CD14-positive monocyte (primary cell): ENCODE data around the gene AQP4. TPM values are rescaled to one million over a fixed set of nuclear protein-coding genes. Genes with fewer than 3 reads are reported as not detected.
A peak's percentile ranks its signal among the peaks of the same experiment; 100 is the strongest.

Experiments used
- DNase-seq, 3 donors: peaks; one replicate each; pipeline ENCODE4 v3.0.0-alpha.2; 2011 to 2022
- H2AFZ ChIP-seq: 2 replicates; pipeline ENCODE4 v1.6.0; 2012; ENCODE audit warnings: mild to moderate bottlenecking, low read depth, low read length, inconsistent platforms; ENCODE audit not compliant: insufficient read depth, poor library complexity, severe bottlenecking
- H3K27ac ChIP-seq, 2 donors: 1 replicate in 1 of 2; 2 replicates in 1 of 2; pipeline ENCODE4 v1.5.1; 2012 to 2013; ENCODE audit warnings: low read length in 2 of 2, control low read depth in 1 of 2, inconsistent platforms in 1 of 2, low read depth in 1 of 2, mild to moderate bottlenecking in 1 of 2
- H3K27me3 ChIP-seq, 2 donors: one replicate each; pipeline versions ENCODE4 v1.6.0 to v1.6.1; 2011 to 2013; ENCODE audit warnings: low read length in 2 of 2; ENCODE audit not compliant: control insufficient read depth in 2 of 2, insufficient read depth in 2 of 2
- H3K36me3 ChIP-seq, 2 donors: replicated peaks in 1 of 2; 1 replicate in 1 of 2; 2 replicates in 1 of 2; pipeline versions ENCODE4 v1.5.1 to v1.6.1; 2012 to 2013; ENCODE audit warnings: low read length in 2 of 2, control low read depth in 1 of 2, inconsistent platforms in 1 of 2, mild to moderate bottlenecking in 1 of 2; ENCODE audit not compliant: insufficient read depth in 2 of 2, control insufficient read depth in 1 of 2
- H3K4me1 ChIP-seq, 2 donors: 1 replicate in 1 of 2; 2 replicates in 1 of 2; pipeline versions ENCODE4 v1.5.1 to v1.6.1; 2012 to 2013; ENCODE audit warnings: low read length in 2 of 2, control low read depth in 1 of 2, inconsistent platforms in 1 of 2, mild to moderate bottlenecking in 1 of 2, moderate library complexity in 1 of 2; ENCODE audit not compliant: insufficient read depth in 2 of 2, control insufficient read depth in 1 of 2
- H3K4me2 ChIP-seq: replicated peaks from 2 replicates; pipeline ENCODE3; 2012; ENCODE audit warnings: low read length, moderate library complexity, mild to moderate bottlenecking; ENCODE audit not compliant: poor library complexity, severe bottlenecking; ENCODE audit errors: extremely low read depth
- H3K4me3 ChIP-seq, 3 experiments: fragments of 200-600 bp in 1 of 3; sonication (generic) in 1 of 3; replicated peaks in 1 of 3; 1 replicate in 2 of 3; 2 replicates in 1 of 3; pipeline ENCODE4 v1.5.1; 2011 to 2013; ENCODE audit warnings: low read length in 3 of 3, mild to moderate bottlenecking in 3 of 3, control low read depth in 2 of 3, low read depth in 2 of 3, inconsistent platforms in 1 of 3, moderate library complexity in 1 of 3
- H3K79me2 ChIP-seq: 2 replicates; pipeline ENCODE4 v1.6.0; 2012; ENCODE audit warnings: mild to moderate bottlenecking, control low read depth, inconsistent platforms, low read length, moderate library complexity; ENCODE audit not compliant: insufficient read depth
- H3K9ac ChIP-seq: 2 replicates; pipeline ENCODE4 v1.6.0; 2017; ENCODE audit warnings: low read length, mild to moderate bottlenecking; ENCODE audit not compliant: insufficient read depth, poor library complexity, severe bottlenecking
- H3K9me3 ChIP-seq, 2 donors: replicated peaks in 1 of 2; 1 replicate in 1 of 2; 2 replicates in 1 of 2; pipeline versions ENCODE4 v1.5.1 to v1.6.1; 2012 to 2013; ENCODE audit warnings: low read length in 2 of 2, control low read depth in 1 of 2; ENCODE audit not compliant: control insufficient read depth in 1 of 2, insufficient read depth in 1 of 2
- H4K20me1 ChIP-seq: 2 replicates; pipeline ENCODE4 v1.6.0; 2012; ENCODE audit warnings: mild to moderate bottlenecking, low read length, control low read depth, moderate library complexity; ENCODE audit not compliant: insufficient read depth
- H3K27ac Mint-ChIP-seq, 7 donors: one replicate each; pipeline ENCODE4 v1.8.0; 2020; ENCODE audit warnings: mild to moderate bottlenecking in 7 of 7, mixed read lengths in 7 of 7, moderate library complexity in 6 of 7, inconsistent platforms in 2 of 7
- H3K27me3 Mint-ChIP-seq, 3 donors: one replicate each; pipeline ENCODE4 v1.8.0; 2021 to 2022; ENCODE audit warnings: low read depth in 3 of 3, mild to moderate bottlenecking in 3 of 3, mixed read lengths in 3 of 3, moderate library complexity in 3 of 3, inconsistent platforms in 1 of 3
- H3K36me3 Mint-ChIP-seq, 2 donors: one replicate each; pipeline ENCODE4 v1.8.0; 2020; ENCODE audit warnings: mixed read lengths in 2 of 2, inconsistent platforms in 1 of 2, mild to moderate bottlenecking in 1 of 2
- H3K4me1 Mint-ChIP-seq: one replicate; pipeline ENCODE4 v1.8.0; 2020; ENCODE audit warnings: mild to moderate bottlenecking, mixed read lengths
- H3K4me3 Mint-ChIP-seq, 2 donors: one replicate each; pipeline ENCODE4 v1.8.0; 2020; ENCODE audit warnings: mild to moderate bottlenecking in 2 of 2, mixed read lengths in 2 of 2, moderate library complexity in 1 of 2
- H3K9me3 Mint-ChIP-seq, 7 donors: one replicate each; pipeline ENCODE4 v1.8.0; 2020 to 2022; ENCODE audit warnings: mixed read lengths in 7 of 7, mild to moderate bottlenecking in 6 of 7, moderate library complexity in 6 of 7, inconsistent platforms in 2 of 7
- CTCF ChIP-seq: fragments of 200-600 bp; IDR thresholded peaks from one replicate; pipeline ENCODE4 v1.8.0; 2022; ENCODE audit warnings: antibody characterized with exemption, mild to moderate bottlenecking
- WGBS: methylation state at CpG from one replicate; pipeline ENCODE4 v1.1.5; 2013; ENCODE audit warnings: missing lambda C conversion rate; ENCODE audit not compliant: insufficient coverage; 5-methylcytosine and 5-hydroxymethylcytosine counted together
- intact Hi-C, 2 donors: fragments of 100-400 bp; cut with micrococcal nuclease; formaldehyde crosslinking; loops; one replicate each; pipeline versions ENCODE4 v1.15.0 to v1.15.1; 2023
- polyA plus RNA-seq, 3 donors: library from polyadenylated mRNA; depleted of rRNA in 1 of 3; unstranded in 2 of 3; stranded (reverse) in 1 of 3; fragments of 300-500 nt in 2 of 3; fragments of >200 nt in 1 of 3; fragmentation: Illumina TruSeq in 2 of 3; gene quantifications; 1 replicate in 2 of 3; 2 replicates in 1 of 3; pipeline ENCODE4 v1.2.3, GENCODE V29; 2012 to 2021

Gene AQP4
- polyA plus RNA-seq, 3 donors: not detected

DNA sequence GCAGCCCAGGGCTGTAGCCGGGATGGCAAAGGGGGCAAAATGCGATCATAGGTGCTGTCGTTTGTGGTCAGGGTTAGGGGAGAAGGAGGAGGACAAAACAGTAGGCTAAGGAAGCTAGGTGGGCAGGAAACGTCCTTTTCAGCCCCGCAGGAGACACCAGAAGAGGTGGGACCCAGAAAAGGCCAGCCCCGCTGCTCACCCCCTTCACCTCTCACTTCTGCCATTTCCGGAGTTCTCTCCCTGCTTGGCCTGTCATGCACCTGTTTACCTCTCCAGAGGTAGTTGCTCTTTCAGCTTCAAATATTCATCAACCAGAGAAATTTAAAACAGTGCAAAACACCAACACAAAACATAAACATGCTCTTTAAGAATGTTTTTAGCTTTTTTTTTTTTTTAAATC, 849 bp downstream of the AQP4 start:
- whole genome bisulfite sequencing: 45% methylated on average over 4 of the region's 7 CpGs
- no peak overlapping the region for H3K27ac Mint-ChIP-seq
- TF ChIP-seq CTCF: no peak

GRCh38 chr18:26863921-26864497, 1.5 kb downstream of the AQP4 start:
- peaks cover 44 to 62% (median 51%) of the 10 kb centered on the region in 3 donors for H3K27me3 Mint-ChIP-seq
- TF ChIP-seq CTCF: no peak
- H3K4me1 ChIP-seq: no peaks in the 10 kb centered on the region
- peaks cover 0 to 25% of the 10 kb centered on the region in 2 donors for H3K9me3 ChIP-seq
- no peak for DNase-seq
- H3K36me3 ChIP-seq: no peaks in the 10 kb centered on the region
- 10% methylated on average over 1 of the region's 9 CpGs for WGBS
- no peak overlapping the region for H3K4me3 ChIP-seq
- H4K20me1 ChIP-seq: no peaks in the 10 kb centered on the region
- H3K4me2 ChIP-seq: no peak overlapping the region
- no peak overlapping the region for H3K9ac ChIP-seq
- H3K36me3 Mint-ChIP-seq: no peaks in the 10 kb centered on the region
- H3K27me3 ChIP-seq: peaks cover 34 to 48% of the 10 kb centered on the region in 2 donors
- H3K27ac ChIP-seq: no peak overlapping the region
- intact Hi-C loops: no loop called here
- H3K79me2 ChIP-seq: no peaks in the 10 kb centered on the region
- peaks cover 0 to 6% (median 0%) of the 10 kb centered on the region in 7 donors for H3K9me3 Mint-ChIP-seq
- H3K27ac Mint-ChIP-seq: peak overlapping the region in 1 of 7 donors; percentile 9
- peaks cover 2% of the 10 kb centered on the region for H3K4me1 Mint-ChIP-seq
- H2AFZ ChIP-seq: no peak overlapping the region
- H3K4me3 Mint-ChIP-seq: peak overlapping the region; percentile 47 to 69

More for the DNA sequence above, 849 bp downstream of the AQP4 start:
- Histone ChIP-seq H4K20me1 (no peaks in the 10 kb centered on the region), H3K4me1 (no peaks in the 10 kb centered on the region), H3K9ac (no peak overlapping the region), H3K9me3 (peaks cover 0 to 25% of the 10 kb centered on the region in 2 donors), H3K79me2 (no peaks in the 10 kb centered on the region), H3K27ac (no peak overlapping the region), H3K4me3 (no peak overlapping the region), H3K27me3 (peaks cover 34 to 48% of the 10 kb centered on the region in 2 donors), H3K4me2 (no peak overlapping the region), H3K36me3 (no peaks in the 10 kb centered on the region), H2AFZ (no peak overlapping the region)
- H3K4me1 Mint-ChIP-seq: peaks cover 2% of the 10 kb centered on the region
- peak overlapping the region in 1 of 2 donors; percentile 63 for H3K4me3 Mint-ChIP-seq
- H3K27me3 Mint-ChIP-seq: peaks cover 44 to 59% (median 50%) of the 10 kb centered on the region in 3 donors
- DNase-seq: no peak
- intact Hi-C loops: no loop called here
- peaks cover 0 to 6% (median 0%) of the 10 kb centered on the region in 7 donors for H3K9me3 Mint-ChIP-seq
- no peaks in the 10 kb centered on the region for H3K36me3 Mint-ChIP-seq
